ENCODE results near the gene WDR6.

- TF ChIP-seq PPARA (CRISPR knock-in tag; IDR thresholded peaks at IDR 0.05; ENCODE audit: borderline replicate concordance), result no peak
- no peak for TF ChIP-seq BACH2 (CRISPR knock-in tag; IDR thresholded peaks at IDR 0.05; ENCODE audit: borderline replicate concordance)
- no peak for TF ChIP-seq TSHZ2 (CRISPR knock-in tag; IDR thresholded peaks at IDR 0.05)
- no peak for TF ChIP-seq PATZ1 (CRISPR knock-in tag; IDR thresholded peaks at IDR 0.05; ENCODE audit: borderline replicate concordance)
- TF ChIP-seq ZFP3 (CRISPR knock-in tag; IDR thresholded peaks at IDR 0.05), result no peak
- TF ChIP-seq ARNTL (CRISPR knock-in tag; IDR thresholded peaks at IDR 0.05; ENCODE audit: borderline replicate concordance, low read depth), result no peak
- TF ChIP-seq GLIS3 (CRISPR knock-in tag; IDR thresholded peaks at IDR 0.05), result no peak
- no peak for TF ChIP-seq RARB (CRISPR knock-in tag; IDR thresholded peaks at IDR 0.05)
- no peak for TF ChIP-seq TCF4 (CRISPR knock-in tag; IDR thresholded peaks at IDR 0.05; ENCODE audit: borderline replicate concordance)
- no peak for TF ChIP-seq ZNF8 (CRISPR knock-in tag; IDR thresholded peaks at IDR 0.05)
- TF ChIP-seq ZNF565 (CRISPR knock-in tag; conservative IDR thresholded peaks at IDR 0.05; ENCODE audit: low read depth), result no peak
- TF ChIP-seq CREB5 (CRISPR knock-in tag; IDR thresholded peaks at IDR 0.05; ENCODE audit: low read depth), result no peak
- TF ChIP-seq ZFP30 (CRISPR knock-in tag; IDR thresholded peaks at IDR 0.05), result no peak
Observed at GRCh38 chr3:49006408-49007067, 653 bp upstream of the WDR6 start.

Measured in SK-N-SH treated with all-trans-retinoic acid at 6 μM for 48 hours (cell line).